HT1080 (cell line): Measurements from ENCODE around the gene MKNK1. TPM values are rescaled to one million over a fixed set of nuclear protein-coding genes. Genes with fewer than 3 reads are reported as not detected.

Source experiments
- DNase-seq: peaks from one replicate; pipeline ENCODE4 v3.0.0-alpha.2; 2015; ENCODE audit warnings: low read depth
- total RNA-seq: library from RNA; depleted of rRNA; stranded (reverse); fragments of >200 nt; shearing (Covaris generic); gene quantifications from 2 replicates; pipeline ENCODE4 v1.2.3, GENCODE V29; 2014

The MKNK1 gene
- total RNA-seq, 1 experiment from 2014 or later, result 16.9 TPM

DNA sequence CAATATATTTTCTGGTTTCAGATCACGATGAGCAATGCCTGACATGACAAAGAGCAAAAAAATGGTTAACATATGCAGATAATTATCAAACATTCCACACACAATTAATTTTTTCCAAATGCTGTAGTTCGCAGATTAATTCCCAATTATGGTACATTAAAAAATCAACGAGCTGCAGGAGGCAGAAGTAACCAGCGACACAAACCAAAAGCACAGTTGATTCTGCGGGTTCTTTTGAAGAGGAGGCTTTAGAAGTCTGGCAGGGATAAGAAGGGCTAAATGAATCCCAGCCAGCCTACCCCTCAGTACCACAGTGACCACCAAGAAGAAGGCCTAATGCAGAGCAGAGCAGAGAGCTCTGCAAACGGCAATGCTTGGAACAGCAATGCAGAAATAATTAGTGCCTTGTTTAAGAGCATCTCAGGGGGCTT is 35.6 kb downstream of the MKNK1 start:
- DNase-seq, result no peak

- DNase-seq, result no peak
Measured at GRCh38 chr1:46563341-46563740, 40.7 kb downstream of the MKNK1 start.

DNA sequence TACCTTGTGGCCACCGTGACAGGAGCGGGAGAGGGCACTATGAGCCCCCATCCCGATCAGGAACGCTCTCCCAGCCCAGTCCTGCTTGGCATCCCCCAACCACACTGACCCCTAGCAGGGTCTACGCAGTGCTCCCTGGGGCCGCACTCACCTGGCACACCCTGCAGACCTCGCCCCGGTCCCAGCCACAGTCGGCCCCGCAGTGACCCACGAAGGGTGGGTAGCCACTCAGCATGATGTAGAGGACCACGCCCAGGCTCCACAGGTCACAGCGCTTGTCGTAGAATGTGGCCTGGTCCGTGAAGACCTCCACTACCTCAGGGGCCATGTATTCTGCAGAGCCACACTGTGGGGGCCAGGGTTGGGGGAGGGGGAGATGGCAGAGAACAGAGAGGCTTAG is 41.6 kb downstream of the MKNK1 start:
- DNase-seq, result no peak

DNA sequence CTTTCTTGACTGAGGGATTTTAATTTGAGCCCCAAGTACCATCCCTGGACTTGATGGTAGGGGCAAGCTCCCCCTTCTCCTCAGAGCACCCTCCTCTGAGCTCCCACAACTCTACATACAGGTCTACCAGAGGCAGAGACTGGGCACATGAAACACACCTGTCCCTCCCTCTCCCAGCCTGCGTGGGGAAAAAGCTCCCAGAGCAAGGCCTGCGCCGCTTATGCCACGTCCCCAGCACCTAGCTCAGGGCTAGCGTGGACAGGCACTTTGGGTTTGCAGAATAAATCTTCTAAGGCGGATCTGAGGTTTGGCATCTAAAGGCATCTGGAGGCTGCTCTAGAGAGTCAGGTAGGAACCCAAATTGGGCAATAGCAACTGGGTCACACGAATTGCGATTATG is 45.1 kb downstream of the MKNK1 start:
- no peak for DNase-seq

DNA sequence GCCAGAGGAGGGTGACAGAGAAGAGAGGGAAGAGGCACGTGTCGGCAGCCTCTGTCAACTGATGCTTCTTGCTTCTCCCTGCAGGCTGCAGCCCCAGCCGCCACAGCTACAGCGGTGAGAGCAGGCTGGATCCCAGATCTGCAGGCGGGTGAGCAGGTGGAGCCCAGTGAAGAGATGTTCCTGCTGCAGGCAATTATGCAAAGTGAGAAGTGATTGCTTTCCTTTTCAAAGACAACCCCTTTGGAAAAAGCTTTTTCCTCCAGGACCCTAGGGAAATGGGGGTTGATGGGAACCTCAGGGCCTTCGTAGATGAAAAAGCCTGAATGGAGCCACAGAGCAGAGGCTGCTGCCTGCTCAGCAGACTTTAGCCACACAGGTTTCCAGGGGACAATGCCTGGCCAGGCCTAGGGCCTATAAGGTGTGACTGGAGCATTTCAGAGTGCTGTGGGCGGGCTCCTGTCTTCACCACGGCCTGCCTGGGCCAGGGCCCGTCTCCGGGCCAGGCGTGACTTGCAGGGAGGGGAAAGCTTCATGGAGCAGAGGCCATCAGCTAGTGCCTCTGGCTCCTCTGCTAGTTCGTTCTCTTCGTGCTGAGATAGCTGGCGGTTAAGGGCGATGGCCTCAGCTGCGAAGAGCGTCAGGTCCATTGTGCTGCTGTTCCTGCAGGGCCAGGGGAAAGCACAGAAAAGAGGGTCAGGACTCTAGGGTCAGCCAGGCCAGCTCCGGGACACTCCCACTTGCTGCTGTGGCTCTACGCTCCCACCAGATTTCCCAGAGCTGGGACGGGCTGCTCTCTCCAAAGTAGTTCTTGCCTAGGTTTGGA is 45.7 kb downstream of the MKNK1 start:
- no peak for DNase-seq

GRCh38 chr1:46557403-46557802 is 46.7 kb downstream of the MKNK1 start:
- no peak for DNase-seq

GRCh38 chr1:46556822-46557221 is 47.2 kb downstream of the MKNK1 start:
- DNase-seq, result peak; percentile 88

- no peak for DNase-seq
Measured at GRCh38 chr1:46555826-46556619, 48.0 kb downstream of the MKNK1 start.

- no peak for DNase-seq
Measured at GRCh38 chr1:46554597-46555381, 49.3 kb downstream of the MKNK1 start.

- DNase-seq, result no peak
Measured at GRCh38 chr1:46554236-46554596, 49.9 kb downstream of the MKNK1 start.

- DNase-seq, result no peak
Measured at GRCh38 chr1:46553506-46553905, 50.6 kb downstream of the MKNK1 start.

GRCh38 chr1:46552357-46553237 is 51.5 kb downstream of the MKNK1 start:
- no peak for DNase-seq

GRCh38 chr1:46551597-46552095 is 52.4 kb downstream of the MKNK1 start, which contains the start of gene KNCN:
KNCN (minus strand) TSS chr1:46551647; CDS start chr1:46551215, 432 bp downstream.
- no peak for DNase-seq

DNA sequence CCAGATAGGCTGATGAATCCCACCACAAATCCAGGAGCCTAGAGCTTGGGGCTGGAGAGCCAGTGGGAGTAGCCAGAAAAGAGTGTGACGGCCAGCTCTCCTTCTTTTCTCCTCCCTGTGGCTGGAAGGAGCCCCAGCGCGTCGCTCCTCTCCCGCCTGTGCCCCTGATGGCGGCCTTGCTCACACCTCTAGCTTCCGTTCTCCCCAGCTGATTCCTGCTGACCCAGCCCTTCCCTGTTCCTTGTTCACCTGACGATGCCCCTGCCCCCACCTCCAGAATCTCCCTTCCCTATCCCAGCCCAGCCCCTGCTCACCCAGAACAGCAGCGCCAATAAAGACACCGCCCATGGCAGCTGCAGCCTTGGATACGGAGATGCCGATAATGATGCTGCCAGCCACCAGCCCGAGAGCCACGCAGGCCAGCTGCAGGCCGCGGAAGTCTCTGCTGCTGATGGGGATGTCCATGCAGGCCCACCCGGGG is 53.3 kb downstream of the MKNK1 start:
- no peak for DNase-seq

DNA sequence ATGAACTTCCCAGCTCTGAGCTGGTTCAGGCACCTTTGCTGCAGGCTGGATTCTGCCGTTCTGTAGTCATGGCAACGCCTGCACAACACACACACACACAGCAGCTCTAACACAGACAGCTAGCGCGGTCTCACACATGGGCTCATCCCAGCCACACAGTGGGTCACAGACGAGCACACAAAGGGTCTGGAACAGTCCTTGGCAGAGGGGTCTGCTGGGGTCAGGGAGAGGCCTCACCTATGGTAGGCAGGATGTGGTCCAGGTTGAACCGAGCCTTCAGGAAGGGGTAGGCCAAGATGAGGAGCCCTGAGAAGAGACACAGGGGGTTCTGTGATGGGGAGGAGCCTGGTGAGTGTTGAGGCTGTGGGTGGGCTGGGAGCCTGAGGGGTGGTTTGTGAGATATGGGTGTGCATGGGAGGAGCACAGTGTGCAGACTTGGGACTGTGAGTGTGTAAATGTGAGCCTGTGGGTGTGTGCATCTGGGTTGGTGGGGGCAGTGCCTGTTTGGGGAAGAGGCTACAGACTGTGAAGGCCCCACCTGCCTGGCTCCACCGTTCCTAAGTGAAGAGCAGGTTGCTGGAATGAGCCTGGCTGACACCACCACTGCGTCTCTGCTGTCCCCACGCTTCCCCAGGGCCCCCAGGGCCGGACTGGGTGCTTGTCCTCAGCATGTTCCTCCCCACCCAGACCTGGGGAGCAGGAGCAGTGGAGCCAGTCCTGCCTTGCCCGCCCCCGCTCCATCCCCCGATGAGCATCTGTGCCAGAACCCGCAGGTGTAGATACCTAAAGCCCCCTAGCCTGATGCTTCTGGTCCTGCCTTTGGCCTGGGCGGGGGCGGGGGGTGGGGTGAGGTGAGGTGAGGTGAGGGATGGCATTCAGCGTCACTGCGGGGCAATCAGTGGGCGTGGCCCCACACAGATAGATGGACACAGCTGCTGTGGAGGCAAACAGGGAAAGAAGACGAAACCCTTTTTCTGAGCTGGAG is 54.1 kb downstream of the MKNK1 start:
- DNase-seq, result peak; percentile 39

DNA sequence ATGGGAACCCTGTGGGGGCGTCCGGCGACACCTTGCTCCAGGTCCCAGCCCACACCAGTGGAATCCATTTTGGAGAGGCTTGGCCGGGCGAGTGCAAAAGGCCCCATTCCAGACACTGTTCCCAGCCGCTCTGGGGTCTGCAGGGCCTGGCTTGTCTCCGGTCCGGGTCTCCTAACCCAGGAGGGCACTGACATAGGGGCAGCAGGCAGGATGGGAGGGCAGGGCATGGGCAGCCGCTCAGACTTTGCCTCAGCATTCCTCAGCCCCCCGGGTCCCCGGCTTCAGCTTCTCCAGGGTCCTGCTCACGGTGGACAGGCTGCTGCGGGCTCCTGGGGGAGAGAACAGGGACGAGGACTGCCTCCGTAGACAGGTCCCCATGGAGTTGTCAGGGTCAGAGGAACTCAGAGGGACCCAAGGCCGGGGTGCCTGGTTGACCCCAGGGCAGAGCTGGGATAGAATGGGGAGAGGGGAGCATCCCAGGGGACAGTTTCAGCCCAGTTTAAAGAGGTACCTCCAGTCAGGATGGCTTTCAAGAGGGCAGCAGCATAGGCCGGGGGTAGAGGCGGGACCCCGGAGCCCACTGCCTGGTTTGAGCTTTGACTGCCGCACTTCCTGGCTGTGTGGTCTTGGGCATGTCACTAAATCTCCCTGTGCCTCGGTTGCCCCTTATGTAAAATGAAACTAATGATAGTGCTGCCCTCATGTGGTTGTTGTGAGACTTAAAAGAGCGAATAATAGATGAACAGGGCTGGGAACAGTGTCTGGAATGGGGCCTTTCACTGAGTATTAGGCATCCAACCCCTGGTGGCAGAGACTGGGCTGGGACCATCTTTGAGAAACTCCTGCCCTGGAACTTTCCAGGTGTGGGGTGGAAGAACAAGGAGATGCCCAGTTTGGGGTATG is 56.3 kb downstream of the MKNK1 start:
- DNase-seq, result peak; percentile 48

DNA sequence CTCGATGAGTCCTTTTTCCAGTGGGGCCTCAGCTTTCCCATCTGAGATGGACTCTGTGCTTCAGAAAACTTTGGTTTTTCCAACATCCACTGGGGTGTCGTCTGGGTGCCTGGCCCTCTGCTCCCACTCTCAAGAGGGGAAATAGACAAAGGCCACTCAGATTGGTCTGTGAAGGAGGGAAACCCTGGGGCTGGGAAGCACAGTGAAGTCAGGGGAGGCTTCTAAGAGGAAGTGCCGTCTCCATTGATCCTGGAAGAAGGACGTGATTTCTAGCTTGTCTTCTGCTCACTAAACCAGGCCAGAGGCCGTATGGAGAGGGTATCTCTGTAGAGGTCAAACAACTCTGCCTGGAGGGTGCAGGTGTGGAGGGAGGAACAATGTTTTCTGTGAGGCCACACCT is 57.9 kb downstream of the MKNK1 start:
- DNase-seq, result no peak

- no peak for DNase-seq
Measured at GRCh38 chr1:46545784-46546183, 58.3 kb downstream of the MKNK1 start.
